HepG2 (cell line): ENCODE measurements around the gene SYMPK. TPM values are rescaled to one million over a fixed set of nuclear protein-coding genes. Genes with fewer than 3 reads are reported as not detected.

Source experiments
- ATAC-seq: fragments of 200-7000 bp; cut with Tn5 transposase; 3 replicates; pipeline ENCODE4 v1.9.1; 2020; ENCODE audit warnings: mild to moderate bottlenecking, moderate library complexity
- BruUV-seq: library from RNA; stranded (reverse); fragments of 400-500 nt; replicated peaks from 2 replicates; lab custom pipeline; 2021; lab: Mats Ljungman, UMichigan
- CTCF ChIA-PET: fragments of 300-600 bp; formaldehyde crosslinking; extraction: SDS; loops from one replicate; lab custom pipeline; 2021; ENCODE audit warnings: low total read pairs, inconsistent platforms, low intra/inter-chr PET ratio; lab: Yijun Ruan, JAX
- POLR2A ChIA-PET: fragments of 350-600 bp; sonication (Branson Sonifier 250); formaldehyde crosslinking; loops from one replicate; lab custom pipeline; 2020; ENCODE audit warnings: antibody characterized with exemption, inconsistent platforms; lab: Yijun Ruan, JAX
- DNase-seq: peaks from one replicate; pipeline ENCODE4 v3.0.0-alpha.2; 2015; ENCODE audit warnings: low spot score
- FAIRE-seq: peaks from 3 replicates; lab custom pipeline; 2011; peaks lifted over from hg19 to GRCh38; lab: Jason Lieb, UNC
- H2AFZ ChIP-seq: one replicate; pipeline ENCODE4 v1.6.1; 2011; ENCODE audit warnings: low read length, inconsistent platforms
- H3K27ac ChIP-seq: fragments of 300-600 bp; 3 replicates; pipeline ENCODE4 v1.8.0; 2011; ENCODE audit warnings: mixed run types, mild to moderate bottlenecking, mixed read lengths, low read length, inconsistent platforms; ENCODE audit not compliant: insufficient read depth; ENCODE audit errors: extremely low read length
- H3K27me3 ChIP-seq, 2 experiments: fragments of 200-600 bp in 1 of 2; 2 replicates in 1 of 2; 3 replicates in 1 of 2; pipeline versions ENCODE4 v1.6.0 to v1.8.0; 2011; ENCODE audit warnings: low read length in 2 of 2, mild to moderate bottlenecking in 2 of 2, moderate library complexity in 2 of 2, inconsistent platforms in 1 of 2; ENCODE audit not compliant: insufficient read depth in 2 of 2, control insufficient read depth in 1 of 2
- H3K36me3 ChIP-seq, 2 experiments: fragments of 200-600 bp in 1 of 2; replicated peaks in 1 of 2; 2 replicates in 1 of 2; 3 replicates in 1 of 2; pipeline versions ENCODE4 v1.5.1 to v1.8.0; 2011; ENCODE audit warnings: low read length in 2 of 2, inconsistent platforms in 1 of 2; ENCODE audit not compliant: insufficient read depth in 2 of 2, control insufficient read depth in 1 of 2
- H3K4me1 ChIP-seq: 2 replicates; pipeline ENCODE4 v1.5.1; 2012; ENCODE audit warnings: low read length, inconsistent platforms; ENCODE audit not compliant: insufficient read depth
- H3K4me2 ChIP-seq: 2 replicates; pipeline ENCODE4 v1.6.0; 2011; ENCODE audit warnings: low read depth, low read length, inconsistent platforms
- H3K4me3 ChIP-seq, 3 experiments: fragments of 200-600 bp in 1 of 3; sonication (generic), shearing (Covaris generic) in 1 of 3; replicated peaks in 1 of 3; 2 replicates each; pipeline ENCODE4 v1.5.1; 2011 to 2016; ENCODE audit warnings: low read length in 3 of 3, inconsistent platforms in 2 of 3, low read depth in 2 of 3, mild to moderate bottlenecking in 2 of 3, control low read depth in 1 of 3, mixed read lengths in 1 of 3; ENCODE audit not compliant: insufficient read depth in 1 of 3
- H3K79me2 ChIP-seq: one replicate; pipeline ENCODE4 v1.6.1; 2011; ENCODE audit warnings: low read length, inconsistent platforms; ENCODE audit not compliant: insufficient read depth
- H3K9ac ChIP-seq: 2 replicates; pipeline ENCODE4 v1.6.0; 2011; ENCODE audit warnings: mild to moderate bottlenecking, low read depth, low read length, inconsistent platforms; ENCODE audit not compliant: insufficient read depth
- H3K9me3 ChIP-seq: 2 replicates; pipeline ENCODE4 v1.5.1; 2012; ENCODE audit warnings: mild to moderate bottlenecking, low read length
- H4K20me1 ChIP-seq: 2 replicates; pipeline ENCODE4 v1.6.0; 2011; ENCODE audit warnings: inconsistent platforms, mild to moderate bottlenecking, low read length, moderate library complexity; ENCODE audit not compliant: insufficient read depth
- FOXC1 ChIP-seq: sonication (generic); formaldehyde crosslinking; IDR thresholded peaks from 2 replicates; pipeline ENCODE4 v1.8.0; 2022; ENCODE audit warnings: mild to moderate bottlenecking, missing genetic modification reagents, borderline replicate concordance
- NCOA2 ChIP-seq: sonication (generic); formaldehyde crosslinking; IDR thresholded peaks from 2 replicates; pipeline ENCODE4 v1.8.0; 2022; ENCODE audit warnings: inconsistent platforms
- NONO ChIP-seq, 2 experiments: fragments of 450-650 bp in 1 of 2; sonication (generic) in 1 of 2; formaldehyde crosslinking in 1 of 2; IDR thresholded peaks in 1 of 2; conservative IDR thresholded peaks in 1 of 2; 2 replicates each; pipeline versions ENCODE4 v1.6.1 to v1.8.0; 2017 to 2022; ENCODE audit warnings: mild to moderate bottlenecking in 1 of 2, missing genetic modification reagents in 1 of 2, moderate library complexity in 1 of 2
- NR1H2 ChIP-seq: sonication (generic); formaldehyde crosslinking; IDR thresholded peaks from 2 replicates; pipeline ENCODE4 v1.8.1; 2022; ENCODE audit warnings: low read depth, missing genetic modification reagents, borderline replicate concordance
- SMARCC2 ChIP-seq: fragments of 450-650 bp; IDR thresholded peaks from 2 replicates; pipeline ENCODE4 v1.6.1; 2017; ENCODE audit warnings: antibody characterized with exemption, mild to moderate bottlenecking
- SPEN ChIP-seq: sonication (generic); formaldehyde crosslinking; IDR thresholded peaks from 2 replicates; pipeline ENCODE4 v1.5.1; 2020; ENCODE audit warnings: low read depth, mild to moderate bottlenecking, missing genetic modification reagents
- THAP11 ChIP-seq: IDR thresholded peaks from 2 replicates; pipeline ENCODE4 v1.6.1; 2016; ENCODE audit warnings: missing biosample characterization, missing genetic modification reagents
- ZBTB7A ChIP-seq: sonication (generic); formaldehyde crosslinking; IDR thresholded peaks from 2 replicates; pipeline ENCODE4 v1.8.0; 2022; ENCODE audit warnings: mild to moderate bottlenecking, missing genetic modification reagents
- ZFP37 ChIP-seq: sonication (generic); formaldehyde crosslinking; IDR thresholded peaks from 2 replicates; pipeline ENCODE4 v1.4.0; 2020; ENCODE audit warnings: missing genetic modification reagents, borderline replicate concordance
- ZHX2 ChIP-seq, 2 experiments: sonication (generic) in 1 of 2; formaldehyde crosslinking in 1 of 2; IDR thresholded peaks; 2 replicates each; pipeline versions ENCODE4 v1.6.1 to v1.9.0; 2014 to 2022; ENCODE audit warnings: antibody characterized with exemption in 1 of 2, borderline replicate concordance in 1 of 2, inconsistent platforms in 1 of 2, low read depth in 1 of 2, missing genetic modification reagents in 1 of 2
- ZNF503 ChIP-seq: sonication (generic); formaldehyde crosslinking; IDR thresholded peaks from 2 replicates; pipeline ENCODE4 v1.4.0; 2020; ENCODE audit warnings: missing genetic modification reagents
- ZNF510 ChIP-seq: sonication (generic); formaldehyde crosslinking; IDR thresholded peaks from 2 replicates; pipeline ENCODE4 v1.4.0; 2020; ENCODE audit warnings: low read depth, mild to moderate bottlenecking, missing genetic modification reagents
- ZNF768 ChIP-seq: sonication (generic); formaldehyde crosslinking; IDR thresholded peaks from 2 replicates; pipeline ENCODE4 v1.4.0; 2020; ENCODE audit warnings: missing genetic modification reagents
- ZNF776 ChIP-seq: sonication (generic); formaldehyde crosslinking; IDR thresholded peaks from 2 replicates; pipeline ENCODE4 v1.4.0; 2020; ENCODE audit warnings: mild to moderate bottlenecking, missing genetic modification reagents
- WGBS: methylation state at CpG from one replicate; pipeline ENCODE4 v1.1.6; 2017; ENCODE audit warnings: low lambda C conversion rate; 5-methylcytosine and 5-hydroxymethylcytosine counted together
- in situ Hi-C: cut with HindIII; loops from 2 replicates; pipeline ENCODE4 v1.10.0; 2017; ENCODE audit warnings: low pct_unique_long_range_greater_than_20kb; ENCODE audit not compliant: extremely low pct_ligation_motif_present
- intact Hi-C: fragments of 100-400 bp; cut with micrococcal nuclease; formaldehyde crosslinking; loops from one replicate; pipeline ENCODE4 v1.10.0; 2022; ENCODE audit not compliant: unreplicated experiment
- polyA plus RNA-seq, 8 experiments: library from polyadenylated mRNA; depleted of rRNA in 3 of 8; stranded (reverse) in 7 of 8; unstranded in 1 of 8; fragments of >200 nt; fragmentation: Illumina TruSeq in 4 of 8; extraction: Trizol in 4 of 8; gene quantifications; 2 replicates each; pipeline versions ENCODE4 v1.2.1 to v1.2.3, GENCODE V29; 2011 to 2016; ENCODE audit warnings: low read depth in 4 of 8, missing spikeins in 1 of 8, mixed read lengths in 1 of 8; ENCODE audit not compliant: insufficient read depth in 1 of 8
- total RNA-seq, 5 experiments: library from RNA; depleted of rRNA; stranded (reverse); fragments of >200 nt; fragmentation: Illumina TruSeq; extraction: Trizol; gene quantifications; 2 replicates each; pipeline ENCODE4 v1.2.3, GENCODE V29; 2016; ENCODE audit warnings: low read depth in 1 of 5

SYMPK gene
- total and polyA plus RNA-seq, 2 of the 13 experiments (the other 11 are each of a cell fraction or from before 2014, with no cell fraction given): 21.9 to 55.7 TPM

- Histone ChIP-seq H3K27ac (peak overlapping the region; percentile 87), H2AFZ (no peak overlapping the region), H4K20me1 (no peaks in the 10 kb centered on the region), H3K4me1 (peaks cover 66% of the 10 kb centered on the region), H3K27me3 (no peaks in the 10 kb centered on the region), H3K4me3 (peak overlapping the region; percentile 58 to 75 (median 58)), H3K9ac (peak overlapping the region; percentile 78), H3K9me3 (no peaks in the 10 kb centered on the region), H3K79me2 (peaks cover 15% of the 10 kb centered on the region), H3K4me2 (peak overlapping the region; percentile 94), H3K36me3 (no peaks in the 10 kb centered on the region)
- under 1% methylated on average over 25 of the region's 47 CpGs for WGBS
- DNase-seq (peak; percentile 93), ATAC-seq (peak; percentile 57), FAIRE-seq (peak; percentile 80)
- intact Hi-C loops: loop anchor here (1.0 kb wide), 2 partner anchors 20 to 66 kb away; partner anchors contain the start of gene SYMPK
- in situ Hi-C loops: no loop called here
- BruUV-seq: TSS peak; percentile 64
- POLR2A ChIA-PET: interaction anchor here (0.8 to 10.3 kb wide), 15 partner anchors 12 to 241 kb away, joined by 3 to 388 read pairs (median 5); partner anchors contain the start of genes CCDC61, FOXA3, MYPOP and SIX5
- CTCF ChIA-PET: interaction anchor here (0.6 to 5.3 kb wide), 11 partner anchors 9 to 194 kb away, joined by 3 to 263 read pairs (median 4); partner anchors contain the start of genes DMWD, FOXA3, MYPOP and SYMPK
- peak; percentile 46; the same call in 1 of the 2 replicates for TF ChIP-seq SPEN (CRISPR knock-in tag)
- TF ChIP-seq THAP11 (CRISPR knock-in tag): peak; percentile 87
- peak; percentile 90 for TF ChIP-seq NCOA2 (CRISPR knock-in tag)
- no peak for TF ChIP-seq NR1H2 (CRISPR knock-in tag)
- TF ChIP-seq SMARCC2: no peak
- no peak for TF ChIP-seq ZNF776 (CRISPR knock-in tag)
- TF ChIP-seq FOXC1 (CRISPR knock-in tag): no peak
- TF ChIP-seq ZNF503 (CRISPR knock-in tag): peak; percentile 78; the same call in 1 of the 2 replicates
- peak; percentile 81 for TF ChIP-seq ZFP37 (CRISPR knock-in tag)
- TF ChIP-seq ZNF768 (CRISPR knock-in tag): peak; percentile 93
- TF ChIP-seq ZHX2 (IDR thresholded peaks at IDR 0.05; ENCODE audit: low read depth): peak; percentile 40; the same call in 1 of the 2 replicates
- TF ChIP-seq ZHX2 (CRISPR knock-in tag; IDR thresholded peaks at IDR 0.05; ENCODE audit: borderline replicate concordance): 0 out of 2 replicates have a peak, but pooled peaks have one; percentile 13
- TF ChIP-seq ZNF510: no peak
- TF ChIP-seq NONO (IDR thresholded peaks at IDR 0.05): no peak
- peak; percentile 78 for TF ChIP-seq NONO (CRISPR knock-in tag; conservative IDR thresholded peaks at IDR 0.05)
- TF ChIP-seq ZBTB7A (CRISPR knock-in tag): peak; percentile 28; the same call in 1 of the 2 replicates
Measured at GRCh38 chr19:45882652-45883585, 20.0 kb upstream of the SYMPK start.
